HG03175 (cell line): ENCODE results near the gene IGHMBP2.

Source experiments
- ATAC-seq: cut with Tn5 transposase; IDR thresholded peaks from one replicate; pipeline ENCODE4 v1.9.1; 2021; ENCODE audit warnings: mild to moderate bottlenecking, moderate library complexity; ENCODE audit not compliant: unreplicated experiment

IGHMBP2 gene

DNA sequence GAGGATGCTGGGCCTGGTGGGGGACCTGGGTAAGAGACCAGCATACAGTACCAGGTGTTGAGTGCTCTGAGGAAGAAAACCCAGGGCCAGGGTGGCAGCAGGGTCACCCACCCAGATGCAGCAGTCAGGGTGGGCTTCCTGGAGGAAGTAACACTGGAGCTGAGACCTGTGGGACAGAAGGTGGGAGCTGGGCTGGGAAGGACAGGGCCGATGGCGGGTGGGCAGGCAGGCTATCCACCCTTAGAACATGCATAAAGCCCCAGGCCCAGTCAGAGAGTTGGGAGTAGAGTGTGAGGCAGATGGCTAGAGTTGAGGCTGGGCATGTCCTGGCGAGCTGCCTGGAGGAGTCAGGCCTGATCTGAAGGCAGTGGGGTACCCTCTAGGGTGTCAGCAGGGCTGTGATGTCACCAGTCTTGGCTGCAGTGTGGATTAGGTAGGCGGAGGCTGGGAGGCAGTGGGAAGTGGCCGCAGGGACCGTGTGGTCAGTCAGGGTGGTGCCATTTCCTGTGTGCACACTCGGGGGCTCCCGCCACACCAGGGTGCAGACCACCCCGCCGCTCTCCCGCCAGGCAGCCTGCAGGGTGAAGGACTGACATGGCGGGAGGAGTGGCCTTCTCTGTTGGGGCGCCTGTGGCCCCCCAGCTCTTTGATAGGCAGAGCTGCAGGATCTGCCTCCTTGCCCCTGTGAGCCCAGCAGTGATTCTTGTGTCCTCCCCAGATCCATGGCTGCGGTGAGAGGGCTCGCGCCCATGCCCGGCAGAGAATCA is 35.3 kb downstream of the IGHMBP2 start:
- ATAC-seq, result no peak

DNA sequence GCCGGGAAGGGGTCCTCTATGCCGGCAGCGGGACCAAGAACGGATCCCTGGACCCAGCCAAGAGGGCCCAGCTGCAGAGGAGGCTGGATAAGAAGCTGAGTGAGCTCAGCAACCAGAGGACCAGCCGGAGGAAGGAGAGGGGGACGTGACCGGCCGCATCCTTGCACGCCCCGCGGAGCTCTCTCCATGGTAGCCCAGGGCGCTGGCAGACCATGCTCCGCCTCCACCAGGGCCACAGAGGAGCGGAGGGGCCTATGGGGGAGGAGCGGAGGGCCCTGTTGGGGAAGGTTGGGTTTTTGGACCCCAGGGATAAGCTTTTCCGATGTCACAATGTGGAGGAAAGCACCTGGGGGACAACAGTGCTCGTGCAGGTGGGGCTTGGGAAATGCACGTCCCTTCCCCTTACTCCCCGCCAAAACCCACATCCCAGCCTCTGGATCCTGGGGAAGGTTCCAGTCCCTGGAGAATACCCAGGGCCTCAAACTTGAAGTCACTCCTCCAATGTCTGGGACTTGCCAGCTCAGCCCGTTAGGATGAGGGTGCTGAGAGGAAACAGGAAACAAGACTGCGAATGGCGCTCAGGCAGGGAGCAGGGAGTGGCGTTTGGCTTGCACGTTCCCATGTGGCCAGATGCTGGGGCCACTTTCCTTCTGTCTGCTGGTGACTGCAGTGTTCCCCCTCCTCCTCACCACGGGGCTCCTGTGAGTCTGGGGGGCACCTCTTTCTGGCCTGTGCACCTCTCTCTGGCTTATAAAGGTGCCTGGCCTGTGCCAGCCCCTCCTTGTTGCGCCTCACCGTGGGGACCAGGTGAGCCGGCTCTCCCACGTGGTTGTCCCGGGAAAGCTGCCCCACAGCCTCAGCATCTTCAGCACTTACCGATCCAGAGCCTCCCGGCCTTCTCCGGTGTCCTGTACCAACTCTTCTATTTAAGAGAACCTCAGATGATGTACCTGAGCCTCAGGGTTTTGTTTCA is 36.2 kb downstream of the IGHMBP2 start:
- ATAC-seq, result no peak

DNA sequence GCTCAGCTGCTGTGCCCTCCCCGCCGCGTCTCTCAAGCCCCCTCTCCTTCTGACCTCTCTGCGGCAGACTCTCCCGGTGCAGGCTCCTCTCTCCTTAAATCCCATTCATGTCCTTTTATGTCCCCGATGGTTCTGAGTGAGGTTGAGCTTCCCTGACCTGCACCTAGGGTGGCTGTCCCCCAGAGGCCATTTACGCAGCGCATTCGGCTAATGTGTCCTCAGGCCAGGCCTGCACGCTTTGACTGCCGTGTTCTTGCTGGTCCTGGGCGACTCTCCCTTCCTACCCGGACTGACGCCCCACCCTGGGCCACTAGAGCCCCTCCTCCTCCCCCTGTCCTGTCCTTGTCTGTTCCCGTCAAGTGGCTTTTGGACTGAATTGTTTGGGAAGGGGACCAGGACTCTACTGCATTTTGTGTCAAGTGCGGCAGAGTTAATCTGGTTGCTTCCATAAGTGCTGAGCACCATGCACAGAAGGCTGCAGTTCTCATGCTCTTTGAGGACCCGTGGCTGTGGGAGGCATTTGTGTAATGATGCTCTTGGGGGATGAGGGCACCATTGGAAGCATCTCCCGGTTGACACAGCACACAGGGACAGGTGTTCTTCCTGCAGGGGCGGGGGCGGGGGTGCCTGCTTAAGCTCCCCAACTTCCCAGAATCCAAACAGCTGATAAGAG is 37.1 kb downstream of the IGHMBP2 start:
- ATAC-seq, result no peak

DNA sequence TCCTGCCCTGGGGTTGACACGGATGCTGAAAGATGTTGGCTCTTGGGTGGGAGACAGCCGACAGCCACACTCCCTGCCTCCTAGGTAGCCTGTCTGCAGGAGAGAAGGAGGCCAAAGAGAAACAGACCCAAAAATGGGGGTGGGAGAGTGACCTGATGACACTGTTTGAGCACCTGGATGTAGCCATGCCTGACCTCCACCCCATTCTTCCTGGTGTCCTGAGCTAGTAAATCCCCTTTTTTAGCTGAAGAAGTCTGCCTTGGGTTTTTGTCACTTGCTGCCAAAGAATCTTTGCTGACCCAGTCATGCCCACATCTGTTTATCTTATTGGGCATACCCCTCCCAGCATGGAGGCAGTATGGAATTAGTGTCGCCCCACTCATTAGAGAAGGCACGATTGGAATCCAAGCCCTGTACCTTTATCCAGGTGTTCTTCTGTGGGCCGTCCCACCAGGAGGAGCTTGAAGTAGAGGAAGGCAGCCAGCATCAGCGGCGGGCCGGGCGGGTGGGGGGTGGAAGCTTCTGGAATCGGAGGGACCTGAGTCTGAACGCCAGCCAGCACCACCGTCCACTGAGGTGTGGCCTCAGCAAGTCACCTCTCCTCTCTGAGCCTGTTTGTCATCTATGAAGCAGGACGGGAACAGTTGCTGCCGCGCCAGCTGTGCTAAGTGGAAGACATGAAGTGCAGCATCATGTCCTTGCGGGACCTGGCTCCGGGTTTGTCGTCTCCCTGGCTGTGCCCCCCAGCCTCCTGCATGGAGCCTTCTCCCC is 37.8 kb downstream of the IGHMBP2 start:
- no peak for ATAC-seq

DNA sequence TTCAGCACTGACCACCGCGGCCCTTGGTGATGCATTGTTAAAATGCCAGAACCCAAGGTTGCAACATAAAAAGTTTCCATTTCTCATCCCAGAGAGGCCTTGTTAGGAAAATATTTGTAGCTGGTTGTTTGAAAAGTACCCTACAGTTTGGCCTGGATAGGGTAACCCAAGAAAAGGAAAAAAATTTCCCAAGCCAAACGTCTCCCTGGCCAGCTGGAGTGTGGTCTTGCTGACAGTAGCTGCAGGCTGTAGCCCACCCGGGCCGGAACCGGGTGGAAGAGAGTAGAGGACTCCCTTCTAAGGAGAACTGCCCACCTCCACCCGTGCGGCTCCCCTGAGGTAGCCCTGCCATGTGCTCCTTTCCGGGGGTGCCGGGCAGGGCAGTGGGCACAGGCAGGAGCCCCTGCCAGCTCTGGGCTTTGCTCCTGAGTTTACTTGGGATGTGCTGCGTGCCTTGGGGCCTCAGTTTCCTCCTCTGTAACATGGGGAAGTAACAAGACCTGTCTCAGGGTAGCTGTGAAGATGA is 38.5 kb downstream of the IGHMBP2 start:
- no peak for ATAC-seq

DNA sequence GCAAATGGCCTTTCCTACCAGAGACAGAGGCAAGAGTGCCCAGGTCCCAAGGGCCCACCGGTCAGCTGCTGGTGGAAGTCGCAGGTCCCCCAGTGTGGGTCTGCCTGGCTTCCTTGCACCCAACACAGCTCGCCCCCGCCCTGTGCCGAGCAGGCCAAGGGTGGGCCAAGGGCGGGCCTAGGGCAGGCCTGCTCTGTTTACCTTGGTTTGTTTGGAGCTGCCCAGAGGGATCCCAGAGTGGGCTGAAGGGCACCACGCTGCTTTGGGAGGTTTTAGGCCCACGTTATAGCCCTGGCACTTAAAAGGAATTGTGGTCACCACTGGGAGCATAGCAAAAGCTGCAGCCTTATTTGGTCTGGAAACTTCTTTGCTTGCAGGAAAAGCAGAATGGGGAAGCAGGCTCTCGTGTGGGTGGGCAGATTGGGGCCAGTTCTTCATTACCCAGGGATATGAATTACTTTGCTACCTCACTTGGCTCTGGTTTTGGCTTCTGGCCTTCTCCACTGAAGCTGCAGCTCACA is 39.1 kb downstream of the IGHMBP2 start:
- no peak for ATAC-seq

DNA sequence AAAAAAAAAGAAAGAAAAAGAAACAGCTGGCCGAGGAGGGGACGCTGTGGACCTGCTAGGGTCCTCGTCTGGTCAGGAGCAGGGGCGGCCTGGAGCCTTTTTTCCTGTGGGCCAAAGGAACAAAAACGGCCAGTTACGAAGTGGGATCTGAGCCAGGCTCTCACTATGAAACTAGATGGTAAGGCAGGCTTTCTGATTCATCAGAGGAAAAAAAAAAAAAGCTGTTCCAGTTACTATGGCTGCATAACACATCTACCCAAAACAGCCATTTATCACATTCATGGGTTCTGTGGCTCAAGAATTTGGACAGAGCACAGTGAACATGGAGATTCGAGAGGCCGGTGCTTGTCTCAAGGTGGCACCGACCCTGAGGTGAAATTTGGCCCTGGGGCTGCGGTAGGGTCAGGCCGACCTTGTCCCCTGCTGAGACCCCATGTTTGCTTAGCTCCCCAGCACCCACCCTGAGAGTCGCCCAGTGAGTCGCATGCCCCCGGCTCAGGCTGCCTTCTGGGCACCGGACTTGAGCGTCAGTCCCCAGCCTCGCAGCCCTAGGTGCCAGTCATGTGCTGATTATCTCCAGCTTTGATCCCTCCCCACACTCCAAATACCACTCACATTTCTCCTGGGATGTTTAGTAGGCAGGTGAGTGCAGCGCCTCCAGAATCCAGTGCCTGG is 42.9 kb downstream of the IGHMBP2 start:
- ATAC-seq, result no peak

DNA sequence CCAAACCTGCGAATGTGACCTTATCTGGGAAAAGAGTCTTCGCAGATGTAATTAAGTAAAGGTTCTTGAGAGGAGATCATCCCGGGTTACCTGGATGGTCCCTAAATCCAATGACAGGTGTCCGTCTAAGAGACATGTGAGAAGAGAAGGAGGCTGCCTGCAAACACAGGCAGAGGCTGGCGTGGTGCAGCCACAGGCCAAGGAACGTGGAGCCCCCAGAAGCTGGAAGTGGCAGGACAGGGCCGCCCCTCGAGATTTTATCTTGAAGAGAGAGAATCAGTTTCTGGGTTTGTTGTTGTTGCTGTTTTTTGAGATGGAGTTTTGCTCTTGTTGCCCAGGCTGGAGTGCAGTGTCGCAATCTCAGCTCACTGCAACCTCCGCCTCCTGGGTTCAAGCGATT is 43.5 kb downstream of the IGHMBP2 start:
- no peak for ATAC-seq

DNA sequence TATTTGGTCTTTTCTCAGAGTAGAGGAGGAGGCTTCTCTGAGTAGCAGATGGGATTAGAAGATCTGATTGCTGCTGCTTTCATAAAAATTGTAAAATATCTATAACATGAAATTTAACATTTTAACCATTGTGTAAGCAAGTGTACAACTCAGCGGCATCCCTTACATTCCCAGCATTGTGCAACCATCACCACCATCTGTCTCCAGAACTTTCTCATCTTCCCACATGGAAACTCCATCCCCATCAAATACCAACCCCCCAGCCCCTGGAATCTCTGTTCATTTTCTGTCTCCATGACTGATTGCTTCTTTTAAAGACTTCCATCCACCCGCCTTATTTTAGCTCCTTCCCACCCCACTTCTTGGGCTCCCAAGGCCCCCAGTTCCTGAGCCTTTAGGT is 44.8 kb downstream of the IGHMBP2 start:
- ATAC-seq, result no peak

DNA sequence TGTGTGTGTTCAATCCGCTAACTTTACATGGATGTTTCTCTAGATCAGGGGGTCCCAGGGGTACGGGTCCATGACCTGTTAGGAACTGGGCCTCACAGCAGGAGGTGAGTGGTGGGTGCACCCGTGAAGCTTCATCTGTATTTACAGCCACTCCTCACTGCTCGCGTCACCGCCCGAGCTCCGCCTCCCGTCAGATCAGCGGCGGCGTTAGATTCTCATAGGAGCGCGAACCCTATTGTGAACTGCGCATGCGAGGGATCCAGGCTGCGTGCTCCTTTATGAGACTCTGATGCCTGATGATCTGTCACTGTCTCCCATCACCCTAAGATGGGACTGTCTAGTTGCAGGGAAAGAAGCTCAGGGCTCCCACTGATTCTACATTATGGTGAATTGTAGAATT is 45.2 kb downstream of the IGHMBP2 start:
- no peak for ATAC-seq

DNA sequence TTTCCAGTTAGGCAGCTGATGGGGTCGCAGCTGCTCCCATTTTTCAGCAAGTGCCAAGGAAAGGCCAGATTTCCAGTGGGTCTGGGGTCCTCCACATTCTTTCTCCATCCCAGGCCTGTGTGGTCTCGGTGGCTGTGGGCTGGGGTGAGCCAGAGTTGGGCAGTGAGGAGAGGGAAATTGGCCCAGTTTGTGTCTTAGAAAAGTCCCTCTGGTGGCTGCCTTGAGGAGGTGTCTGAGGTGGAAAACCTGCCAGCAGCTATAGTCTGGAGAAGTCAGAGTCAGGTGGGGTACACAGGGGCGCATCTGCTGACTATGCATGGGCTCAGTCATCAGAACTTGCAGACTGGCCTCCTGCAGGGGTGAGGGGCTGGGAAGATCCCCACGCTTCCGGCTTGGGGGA is 46.6 kb downstream of the IGHMBP2 start:
- no peak for ATAC-seq

DNA sequence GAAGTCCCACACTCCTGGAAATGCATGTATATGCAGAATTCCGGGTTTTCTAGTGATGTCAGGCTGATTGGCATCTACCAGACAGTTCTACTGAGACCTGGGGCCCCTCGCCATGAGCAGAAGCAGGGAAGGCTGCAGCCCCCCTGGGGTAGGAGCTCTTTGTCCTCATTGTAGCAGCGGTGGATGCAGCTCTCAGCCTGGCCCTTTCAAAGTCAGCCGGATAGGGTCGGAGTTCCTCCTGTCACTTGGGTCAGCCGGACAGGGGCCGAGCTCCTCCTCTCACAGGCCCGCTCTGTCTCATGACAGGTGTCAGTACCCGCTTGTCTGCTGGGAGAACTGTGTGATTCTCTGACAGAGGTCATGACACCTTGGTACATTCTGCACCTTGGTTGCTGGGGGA is 47.1 kb downstream of the IGHMBP2 start:
- ATAC-seq, result no peak

DNA sequence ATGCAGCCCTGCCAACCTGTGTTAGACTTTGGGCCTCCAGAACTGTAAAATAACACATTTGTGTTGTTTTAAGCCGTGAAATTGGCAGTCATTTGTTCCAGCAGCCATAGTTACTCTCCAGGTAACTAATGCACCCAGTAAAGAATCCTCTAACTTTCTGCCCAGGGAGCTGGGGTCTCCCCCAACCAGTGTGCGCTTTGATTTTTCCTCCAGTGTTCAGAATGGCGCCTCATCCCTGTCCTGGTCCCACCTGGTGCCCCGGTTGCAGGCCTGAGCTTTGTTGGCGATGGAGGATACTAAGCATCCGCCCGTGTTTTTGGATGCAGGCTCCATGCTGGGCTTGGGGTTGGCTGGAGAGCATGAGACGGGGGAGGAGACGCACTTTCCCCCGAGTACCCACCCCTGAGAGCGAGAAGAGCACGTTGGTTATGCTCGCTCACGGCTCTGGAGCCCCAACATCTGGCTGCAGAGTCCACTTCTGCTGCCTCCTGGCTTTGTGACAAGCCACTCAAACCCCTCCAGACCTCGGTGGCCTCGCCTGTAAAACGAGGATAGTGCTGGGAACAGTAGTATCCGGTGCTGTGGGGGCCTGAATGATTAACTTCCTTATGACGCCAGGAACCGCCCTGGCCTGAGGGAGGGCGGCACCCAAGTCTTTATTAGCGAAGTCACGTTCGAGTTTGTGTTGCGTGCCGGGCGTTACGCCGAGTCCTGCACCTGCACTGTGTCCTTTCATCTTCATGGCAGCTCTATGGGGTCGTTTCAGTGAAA is 51.3 kb downstream of the IGHMBP2 start:
- no peak for ATAC-seq

DNA sequence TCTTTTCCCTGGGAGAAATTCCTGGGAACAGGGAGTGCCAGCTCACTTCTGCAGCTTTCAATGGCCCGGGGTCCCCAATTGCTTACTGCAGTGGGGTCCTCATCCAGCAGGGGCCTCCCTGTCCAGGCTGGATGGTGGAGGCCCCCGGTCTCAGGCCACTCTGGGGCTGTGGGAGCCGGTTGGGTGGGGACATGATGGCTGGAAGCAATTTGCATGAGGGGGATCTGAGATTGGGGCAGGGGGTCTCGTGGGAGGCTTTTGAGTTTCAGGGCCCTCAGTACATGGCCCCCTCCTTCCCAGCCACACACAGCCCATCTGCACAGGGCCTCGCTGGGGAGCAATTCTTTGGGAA is 51.9 kb downstream of the IGHMBP2 start:
- no peak for ATAC-seq

DNA sequence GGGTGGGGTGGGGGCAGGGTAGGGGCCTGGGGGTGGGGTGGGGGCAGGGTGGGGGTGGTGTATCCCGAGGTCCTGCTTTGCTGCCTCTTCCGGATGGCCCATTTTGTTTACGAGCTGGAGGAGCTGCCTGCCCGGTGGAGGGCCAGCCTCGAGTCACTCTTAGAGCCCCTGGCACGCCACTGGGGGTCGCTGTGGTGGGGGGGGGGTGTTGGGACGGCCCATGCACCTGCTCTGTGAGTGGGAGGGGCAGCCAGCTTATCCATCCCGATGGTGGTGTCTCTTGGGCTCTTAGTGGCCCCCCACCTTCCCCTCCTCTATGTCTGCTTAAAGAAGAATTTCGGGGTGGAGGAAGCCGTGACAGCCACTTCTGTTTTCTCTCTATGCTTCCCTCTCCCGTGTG is 52.5 kb downstream of the IGHMBP2 start:
- no peak for ATAC-seq

DNA sequence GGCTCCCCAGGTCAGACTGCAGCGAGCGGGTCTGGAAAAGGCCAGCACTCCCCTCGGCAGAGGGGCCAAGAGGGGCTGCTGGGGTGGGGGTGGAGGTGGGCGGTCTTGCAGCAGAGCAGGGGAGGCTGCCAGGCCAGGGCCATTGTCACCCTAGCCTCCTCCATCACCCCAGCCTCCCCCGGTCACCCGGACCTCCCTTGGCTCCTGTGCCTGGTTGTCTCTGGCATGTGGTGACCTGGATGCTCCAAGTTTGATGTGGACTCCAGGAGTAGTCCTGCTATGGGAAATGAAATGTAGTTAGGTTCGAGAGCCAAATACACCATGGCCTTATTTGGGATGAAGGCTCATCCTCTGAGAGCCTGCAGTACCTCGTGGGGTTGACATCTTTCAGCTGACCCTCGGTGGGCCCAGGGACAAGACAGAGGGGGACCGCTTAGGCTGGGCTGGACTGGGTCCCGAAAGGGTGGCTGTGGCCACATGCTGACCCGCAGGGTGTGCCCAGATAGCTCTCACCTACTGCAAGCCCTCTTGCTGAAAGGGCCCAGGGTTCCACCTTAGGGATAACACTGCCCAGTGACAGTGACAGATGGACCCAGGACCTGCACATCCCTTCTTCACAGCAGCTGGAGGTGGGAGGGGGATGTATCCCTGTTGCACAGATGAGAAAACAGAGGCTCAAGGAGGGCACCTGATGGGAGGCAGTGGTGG is 53.0 kb downstream of the IGHMBP2 start:
- ATAC-seq, result no peak

DNA sequence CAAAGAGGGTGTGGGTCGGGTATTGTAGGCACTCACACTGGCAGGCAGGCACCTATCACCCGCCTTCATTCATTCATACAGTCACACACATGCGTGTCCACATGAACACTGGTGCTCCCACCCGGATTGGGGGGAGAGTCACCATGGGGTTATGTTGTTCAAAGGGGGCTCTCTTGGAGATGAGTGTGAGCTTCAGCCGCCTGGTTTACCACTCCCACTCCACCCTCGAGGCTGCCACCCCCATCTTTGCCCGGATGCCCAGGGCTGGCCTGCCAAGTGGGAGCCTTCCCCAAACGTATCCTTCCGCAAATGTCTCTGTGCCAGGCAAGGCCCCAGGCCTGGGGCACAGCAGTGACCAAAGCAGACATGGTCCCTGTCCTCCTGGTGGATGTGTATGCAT is 54.5 kb downstream of the IGHMBP2 start:
- no peak for ATAC-seq

DNA sequence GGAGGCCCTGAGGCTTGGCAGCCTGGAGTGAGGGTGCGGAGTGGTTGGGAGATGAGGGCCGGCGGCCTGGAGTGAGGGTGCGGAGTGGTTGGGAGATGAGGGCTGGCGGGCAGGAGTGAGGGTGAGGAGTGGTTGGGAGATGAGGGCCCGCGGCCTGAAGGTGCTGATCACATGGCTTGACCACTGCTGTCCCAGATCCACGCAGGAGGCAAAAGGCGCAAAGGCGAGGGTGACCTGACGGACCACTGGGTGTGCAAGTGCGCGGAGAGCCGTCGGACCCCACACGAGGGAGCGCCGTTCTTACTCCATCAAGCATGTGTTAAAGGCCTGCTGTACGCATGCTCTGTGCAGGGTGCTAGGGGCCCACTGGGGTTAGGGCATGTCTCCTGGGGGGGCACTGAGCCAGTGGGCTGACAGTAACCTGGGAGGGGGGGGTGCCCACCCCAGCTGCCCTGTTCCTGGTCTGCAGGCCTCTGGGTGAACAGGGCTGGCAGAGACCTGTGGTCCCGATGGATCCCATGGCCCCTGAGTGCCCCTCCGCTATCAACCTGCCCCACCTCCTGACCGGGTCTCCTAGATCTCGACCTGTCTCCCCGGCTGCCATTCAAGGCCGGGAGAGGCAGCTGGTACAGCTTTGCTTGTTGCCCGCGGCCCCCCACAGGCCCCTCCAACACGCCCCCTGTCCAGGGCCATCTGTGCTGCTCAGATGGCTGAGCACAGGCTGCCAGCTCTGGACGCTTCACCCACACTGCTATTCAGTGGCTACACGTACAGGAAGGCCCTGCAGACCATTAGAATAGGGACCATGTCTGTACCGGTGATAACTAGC is 56.0 kb downstream of the IGHMBP2 start:
- no peak for ATAC-seq
